K562 (cell line): ENCODE data around the gene MAP1LC3B2. TPM values are rescaled to one million over a fixed set of nuclear protein-coding genes. Genes with fewer than 3 reads are reported as not detected.
A peak's percentile ranks its signal among the peaks of the same experiment; 100 is the strongest.

Experiments used
- ATAC-seq: fragments of 200-7000 bp; cut with Tn5 transposase; 3 replicates; pipeline ENCODE4 v1.9.1; 2020; ENCODE audit warnings: moderate library complexity
- BruUV-seq: library from RNA; stranded (reverse); fragments of 400-500 nt; replicated peaks from 2 replicates; lab custom pipeline; 2021; lab: Mats Ljungman, UMichigan
- CTCF ChIA-PET: fragments of 300-600 bp; formaldehyde crosslinking; extraction: SDS; loops from one replicate; lab custom pipeline; 2021; ENCODE audit warnings: low intra/inter-chr PET ratio; lab: Yijun Ruan, JAX
- POLR2A ChIA-PET: fragments of 300-600, 350-650 bp; sonication (Branson Sonifier 250); formaldehyde crosslinking; extraction: SDS; loops from one replicate; lab custom pipeline; 2021; ENCODE audit warnings: antibody characterized with exemption, inconsistent platforms; lab: Yijun Ruan, JAX
- DNase-seq, 4 experiments: peaks; one replicate each; pipeline versions ENCODE4 v3.0.0 to v3.0.0-alpha.2; 2011 to 2018; ENCODE audit warnings: low spot score in 3 of 4, mixed read lengths in 3 of 4; ENCODE audit errors: extremely low read depth in 1 of 4
- FAIRE-seq: peaks from 2 replicates; lab custom pipeline; 2011; peaks lifted over from hg19 to GRCh38; lab: Jason Lieb, UNC
- H2AFZ ChIP-seq: 2 replicates; pipeline ENCODE4 v1.6.0; 2011; ENCODE audit warnings: low read depth, low read length, control low read depth, inconsistent platforms
- H3K27ac ChIP-seq: fragments of 200-600 bp; 3 replicates; pipeline ENCODE4 v1.8.0; 2011; ENCODE audit warnings: low read depth, mild to moderate bottlenecking, control low read depth, inconsistent platforms, low read length, moderate library complexity, mixed read lengths; ENCODE audit errors: extremely low read depth
- H3K27me3 ChIP-seq, 2 experiments: fragments of 300-600 bp in 1 of 2; 2 replicates in 1 of 2; 3 replicates in 1 of 2; pipeline versions ENCODE4 v1.6.0 to v1.8.0; 2011; ENCODE audit warnings: inconsistent platforms in 2 of 2, low read length in 2 of 2, mild to moderate bottlenecking in 1 of 2, mixed read lengths in 1 of 2, moderate library complexity in 1 of 2; ENCODE audit not compliant: control insufficient read depth in 2 of 2, insufficient read depth in 2 of 2
- H3K36me3 ChIP-seq: fragments of 300-600 bp; 3 replicates; pipeline ENCODE4 v1.8.0; 2011; ENCODE audit warnings: mild to moderate bottlenecking, low read length, inconsistent platforms; ENCODE audit not compliant: control insufficient read depth, insufficient read depth
- H3K4me1 ChIP-seq, 2 experiments: fragments of 200-600 bp in 1 of 2; replicated peaks in 1 of 2; 2 replicates in 1 of 2; 3 replicates in 1 of 2; pipeline versions ENCODE4 v1.5.1 to v1.8.0; 2011; ENCODE audit warnings: inconsistent platforms in 2 of 2, low read length in 2 of 2, mild to moderate bottlenecking in 1 of 2, mixed read lengths in 1 of 2, moderate library complexity in 1 of 2; ENCODE audit not compliant: control insufficient read depth in 2 of 2, insufficient read depth in 2 of 2
- H3K4me2 ChIP-seq: 2 replicates; pipeline ENCODE4 v1.6.1; 2011; ENCODE audit warnings: low read length, control low read depth, inconsistent platforms, mixed read lengths; ENCODE audit not compliant: insufficient read depth
- H3K4me3 ChIP-seq: fragments of 200-600 bp; sonication (generic), shearing (Covaris generic); 2 replicates; pipeline ENCODE4 v1.5.1; 2016; ENCODE audit warnings: control low read depth, inconsistent platforms
- H3K79me2 ChIP-seq: fragments of 200-600 bp; 3 replicates; pipeline ENCODE4 v1.8.0; 2011; ENCODE audit warnings: low read length, inconsistent platforms; ENCODE audit not compliant: control insufficient read depth, insufficient read depth
- H3K9ac ChIP-seq, 2 experiments: 2 replicates each; pipeline versions ENCODE4 v1.6.0 to v1.6.1; 2011; ENCODE audit warnings: low read depth in 2 of 2, low read length in 2 of 2, control low read depth in 1 of 2, inconsistent platforms in 1 of 2, mild to moderate bottlenecking in 1 of 2, mixed read lengths in 1 of 2; ENCODE audit not compliant: insufficient read depth in 1 of 2
- H3K9me1 ChIP-seq: one replicate; pipeline ENCODE4 v1.6.0; 2011; ENCODE audit warnings: inconsistent platforms, mild to moderate bottlenecking, low read length, moderate library complexity; ENCODE audit not compliant: control insufficient read depth, insufficient read depth
- H3K9me3 ChIP-seq: replicated peaks from 2 replicates; pipeline ENCODE4 v1.5.1; 2011; ENCODE audit warnings: low read depth, low read length, inconsistent platforms; ENCODE audit not compliant: control insufficient read depth, insufficient read depth
- H4K20me1 ChIP-seq: replicated peaks from 2 replicates; pipeline ENCODE4 v1.6.1; 2011; ENCODE audit warnings: low read length, inconsistent platforms, mixed read lengths; ENCODE audit not compliant: control insufficient read depth, insufficient read depth
- CSDE1 ChIP-seq, 2 experiments: fragments of 450-650 bp; IDR thresholded peaks; 2 replicates each; pipeline ENCODE4 v1.6.1; 2016; ENCODE audit warnings: mild to moderate bottlenecking in 1 of 2
- DDX20 ChIP-seq: fragments of 450-650 bp; IDR thresholded peaks from 2 replicates; pipeline ENCODE4 v1.6.1; 2016; ENCODE audit warnings: missing genetic modification characterization, low read depth, mild to moderate bottlenecking, missing compliant biosample characterization, moderate library complexity
- EWSR1 ChIP-seq: fragments of 450-650 bp; IDR thresholded peaks from 2 replicates; pipeline ENCODE4 v1.6.1; 2018; ENCODE audit warnings: borderline replicate concordance, mild to moderate bottlenecking, low read depth, moderate library complexity; ENCODE audit not compliant: partially characterized antibody
- GABPA ChIP-seq: fragments of 200-800 bp; sonication (Bioruptor generic); conservative IDR thresholded peaks from 2 replicates; pipeline ENCODE4 v1.6.1; 2016; ENCODE audit warnings: low read depth, missing genetic modification characterization, missing compliant biosample characterization
- GTF2A2 ChIP-seq: IDR thresholded peaks from 2 replicates; pipeline ENCODE4 v1.6.1; 2016; ENCODE audit warnings: mild to moderate bottlenecking, missing genetic modification characterization, missing compliant biosample characterization
- HBP1 ChIP-seq: fragments of 450-650 bp; formaldehyde crosslinking; IDR thresholded peaks from 2 replicates; pipeline ENCODE4 v1.4.0; 2022; ENCODE audit warnings: missing genetic modification characterization
- HDAC6 ChIP-seq: IDR thresholded peaks from 2 replicates; pipeline ENCODE4 v1.6.1; 2012; ENCODE audit warnings: low read depth, mild to moderate bottlenecking, control low read depth, inconsistent platforms, low read length, moderate library complexity
- ILK ChIP-seq: fragments of 450-650 bp; IDR thresholded peaks from 2 replicates; pipeline ENCODE4 v1.6.1; 2016; ENCODE audit warnings: missing genetic modification characterization, low read depth, mild to moderate bottlenecking, missing compliant biosample characterization, moderate library complexity, borderline replicate concordance
- NFXL1 ChIP-seq: fragments of 450-650 bp; formaldehyde crosslinking; IDR thresholded peaks from 2 replicates; pipeline ENCODE4 v1.4.0; 2021; ENCODE audit warnings: mild to moderate bottlenecking
- NR4A1 ChIP-seq, 2 experiments: fragments of 250-450 bp in 1 of 2; fragments of 450-650 bp in 1 of 2; sonication (Bioruptor Pico) in 1 of 2; IDR thresholded peaks; 2 replicates each; pipeline versions ENCODE4 v1.4.0 to v1.6.1; 2016 to 2020; ENCODE audit warnings: mild to moderate bottlenecking in 2 of 2, missing compliant biosample characterization in 1 of 2, missing genetic modification characterization in 1 of 2, moderate library complexity in 1 of 2
- OTX1 ChIP-seq: fragments of 450-650 bp; formaldehyde crosslinking; IDR thresholded peaks from 2 replicates; pipeline ENCODE4 v1.4.0; 2022; ENCODE audit warnings: mild to moderate bottlenecking
- PTRF ChIP-seq: fragments of 450-650 bp; IDR thresholded peaks from 2 replicates; pipeline ENCODE4 v1.6.1; 2016; ENCODE audit warnings: mild to moderate bottlenecking, missing genetic modification characterization, missing compliant biosample characterization
- SPI1 ChIP-seq: IDR thresholded peaks from 2 replicates; pipeline ENCODE4 v1.6.1; 2011; ENCODE audit warnings: low read depth, low read length, control low read depth, borderline replicate concordance
- TARDBP ChIP-seq: fragments of 450-650 bp; IDR thresholded peaks from 2 replicates; pipeline ENCODE4 v1.6.1; 2016
- TCF7L2 ChIP-seq: fragments of 150-350 bp; IDR thresholded peaks from 2 replicates; pipeline ENCODE4 v1.6.1; 2016; ENCODE audit warnings: low read depth, mild to moderate bottlenecking, low read length, moderate library complexity
- THRB ChIP-seq: fragments of 450-650 bp; formaldehyde crosslinking; conservative IDR thresholded peaks from 2 replicates; pipeline ENCODE4 v1.4.0; 2022; ENCODE audit warnings: mild to moderate bottlenecking, missing genetic modification characterization
- ZKSCAN3 ChIP-seq: fragments of 250-450 bp; sonication (Bioruptor Pico); IDR thresholded peaks from 2 replicates; pipeline ENCODE4 v1.4.0; 2020
- ZNF134 ChIP-seq: fragments of 250-450 bp; sonication (Bioruptor Pico); conservative IDR thresholded peaks from 2 replicates; pipeline ENCODE4 v1.4.0; 2020
- ZNF175 ChIP-seq: fragments of 200-800 bp; sonication (Bioruptor generic); IDR thresholded peaks from 2 replicates; pipeline ENCODE4 v1.6.1; 2016; ENCODE audit warnings: low read depth, mild to moderate bottlenecking, missing genetic modification characterization, missing compliant biosample characterization
- ZNF197 ChIP-seq: fragments of 200-800 bp; sonication (Bioruptor generic); IDR thresholded peaks from 2 replicates; pipeline ENCODE4 v1.6.1; 2016; ENCODE audit warnings: low read depth, missing genetic modification characterization, missing compliant biosample characterization
- ZNF41 ChIP-seq: fragments of 250-450 bp; sonication (Bioruptor Pico); conservative IDR thresholded peaks from 2 replicates; pipeline ENCODE4 v1.4.0; 2020; ENCODE audit warnings: mild to moderate bottlenecking
- ZNF436 ChIP-seq: fragments of 250-450, 450-650 bp; sonication (Bioruptor Pico); formaldehyde crosslinking; IDR thresholded peaks from 2 replicates; pipeline ENCODE4 v1.7.0; 2020; ENCODE audit warnings: mild to moderate bottlenecking
- WGBS: fragments of 100-300 bp; shearing (Covaris generic); methylation state at CpG from one replicate; pipeline ENCODE4 v1.1.6; 2016; ENCODE audit warnings: low coverage, mixed read lengths; ENCODE audit not compliant: insufficient coverage; ENCODE audit errors: missing lambda C conversion rate; 5-methylcytosine and 5-hydroxymethylcytosine counted together
- in situ Hi-C: fragments of 300-500 bp; cut with MboI; formaldehyde crosslinking; loops from 4 replicates; pipeline ENCODE4 v1.15.0; 2018; ENCODE audit warnings: inconsistent platforms, mixed read lengths
- intact Hi-C: fragments of 100-400 bp; cut with micrococcal nuclease; formaldehyde crosslinking; loops from 2 replicates; pipeline ENCODE4 v1.14.2; 2022
- polyA plus RNA-seq, 8 experiments: library from polyadenylated mRNA; depleted of rRNA in 4 of 8; stranded (reverse) in 5 of 8; unstranded in 3 of 8; fragments of >200 nt; fragmentation: Nextera tagmentation in 2 of 8; fragmentation: Illumina TruSeq in 1 of 8; extraction: Ambion mirVana in 2 of 8; extraction: Trizol in 1 of 8; gene quantifications; 2 replicates each; pipeline versions ENCODE4 v1.2.1 to v1.2.3, GENCODE V29; 2011 to 2014; ENCODE audit warnings: inconsistent platforms in 1 of 8, missing spikeins in 1 of 8
- total RNA-seq, 7 experiments: library from RNA; depleted of rRNA in 6 of 7; stranded (reverse); fragments of >200 nt in 6 of 7; fragmentation: Illumina TruSeq in 2 of 7; extraction: Trizol in 2 of 7; gene quantifications; 2 replicates each; pipeline versions ENCODE4 v1.2.1 to v1.2.3, GENCODE V29; 2011 to 2021; ENCODE audit warnings: low replicate concordance in 1 of 7

MAP1LC3B2 gene
- total and polyA plus RNA-seq, 9 of the 15 experiments (the other 6 are each of a cell fraction or from before 2014, with no cell fraction given): 0.53 to 2.8 (median 0.76) TPM; not detected in 2

GRCh38 chr12:116551619-116551951, 7.6 kb upstream of the MAP1LC3B2 start:
- DNase-seq: no peak
- H3K27ac ChIP-seq: peak overlapping the region; percentile 69; the same call in 2 of the 3 replicates
- intact Hi-C loops: no loop called here
- no peak for TF ChIP-seq TARDBP
- no peak for TF ChIP-seq SPI1
- TF ChIP-seq DDX20 (tag): peak; percentile 67; the same call in 1 of the 2 replicates
- TF ChIP-seq NR4A1 (CRISPR knock-in tag; IDR thresholded peaks at IDR 0.05): no peak
- peak; percentile 75 for TF ChIP-seq NR4A1 (tag; IDR thresholded peaks at IDR 0.05)
- TF ChIP-seq PTRF (tag): peak; percentile 41; the same call in 1 of the 2 replicates
- TF ChIP-seq ILK (tag): no peak
- TF ChIP-seq GTF2A2 (tag): peak; percentile 39; the same call in 1 of the 2 replicates
- no peak for TF ChIP-seq HDAC6
- TF ChIP-seq TCF7L2: no peak
- TF ChIP-seq HBP1: 0 out of 2 replicates have a peak, but pooled peaks have one; percentile 75
- no peak for TF ChIP-seq ZNF175
- TF ChIP-seq THRB (CRISPR knock-in tag): peak; percentile 74
- peak; percentile 65; the same call in 1 of the 2 replicates for TF ChIP-seq NFXL1 (CRISPR knock-in tag)
- TF ChIP-seq GABPA (tag): no peak
- TF ChIP-seq CSDE1 (IDR thresholded peaks at IDR 0.05): no peak
- TF ChIP-seq ZNF197 (CRISPR knock-in tag): no peak
- TF ChIP-seq ZKSCAN3 (CRISPR knock-in tag): 0 out of 2 replicates have a peak, but pooled peaks have one; percentile 24
- TF ChIP-seq ZNF41 (CRISPR knock-in tag): peak; percentile 42; the same call in 1 of the 2 replicates
- TF ChIP-seq OTX1 (CRISPR knock-in tag): 0 out of 2 replicates have a peak, but pooled peaks have one; percentile 8
- TF ChIP-seq ZNF436 (CRISPR knock-in tag): no peak
- no peak for TF ChIP-seq EWSR1
- TF ChIP-seq ZNF134 (CRISPR knock-in tag): 0 out of 2 replicates have a peak, but pooled peaks have one; percentile 10

More at GRCh38 chr12:116551619-116551951, 7.6 kb upstream of the MAP1LC3B2 start:
- CTCF ChIA-PET: no interaction called here
- H4K20me1 ChIP-seq: no peaks in the 10 kb centered on the region
- FAIRE-seq (no peak), ATAC-seq (no peak)
- no TSS peak for BruUV-seq
- H3K9me1 ChIP-seq: no peaks in the 10 kb centered on the region
- H3K36me3 ChIP-seq: no peaks in the 10 kb centered on the region
- peak overlapping the region in 1 of 2 experiments; percentile 12; a peak in 1 of 4 replicates for H3K9ac ChIP-seq
- no peak overlapping the region for H3K4me3 ChIP-seq
- POLR2A ChIA-PET: interaction anchor here (0.6 to 1.0 kb wide), 2 partner anchors 12 to 512 kb away, joined by 3 to 5 read pairs; no protein-coding TSS in a partner anchor
- H3K27me3 ChIP-seq: no peaks in the 10 kb centered on the region
- H3K4me1 ChIP-seq: peaks cover 16 to 28% of the 10 kb centered on the region in 2 experiments
- peak overlapping the region; percentile 32; the same call in 1 of the 2 replicates for H3K4me2 ChIP-seq
- WGBS: 63% methylated on average over 2 of the region's 2 CpGs
- H2AFZ ChIP-seq: peak overlapping the region; percentile 29
- in situ Hi-C loops: no loop called here
- H3K9me3 ChIP-seq: no peaks in the 10 kb centered on the region
- no peaks in the 10 kb centered on the region for H3K79me2 ChIP-seq
